HG02970 (cell line): Measurements from ENCODE around the gene AGAP5.

Source experiments
- ATAC-seq: cut with Tn5 transposase; IDR thresholded peaks from one replicate; pipeline ENCODE4 v1.9.1; 2021; ENCODE audit warnings: mild to moderate bottlenecking, moderate library complexity, moderate number of reproducible peaks; ENCODE audit not compliant: unreplicated experiment, low FRiP score

Gene AGAP5

DNA sequence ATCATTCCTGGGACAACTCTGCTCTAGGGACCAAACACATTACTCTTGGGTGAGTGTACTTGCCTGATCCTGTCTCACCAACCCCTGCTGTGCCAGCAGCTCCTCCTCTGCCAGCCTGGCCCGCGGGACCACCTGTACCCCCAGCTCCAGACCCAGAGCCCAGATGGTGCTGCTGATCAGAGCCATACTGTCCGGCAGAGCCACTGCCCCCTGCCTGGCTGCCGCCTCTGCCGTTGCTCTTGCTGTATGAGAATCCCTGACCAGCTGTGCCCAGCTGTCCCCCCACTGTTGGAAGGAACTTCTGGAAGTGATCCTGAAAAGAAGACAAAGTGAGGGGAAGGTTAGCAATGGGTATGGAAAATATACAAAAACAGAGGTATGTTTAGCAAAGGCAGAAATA lies 63.5 kb downstream of the AGAP5 start:
- no peak for ATAC-seq

DNA sequence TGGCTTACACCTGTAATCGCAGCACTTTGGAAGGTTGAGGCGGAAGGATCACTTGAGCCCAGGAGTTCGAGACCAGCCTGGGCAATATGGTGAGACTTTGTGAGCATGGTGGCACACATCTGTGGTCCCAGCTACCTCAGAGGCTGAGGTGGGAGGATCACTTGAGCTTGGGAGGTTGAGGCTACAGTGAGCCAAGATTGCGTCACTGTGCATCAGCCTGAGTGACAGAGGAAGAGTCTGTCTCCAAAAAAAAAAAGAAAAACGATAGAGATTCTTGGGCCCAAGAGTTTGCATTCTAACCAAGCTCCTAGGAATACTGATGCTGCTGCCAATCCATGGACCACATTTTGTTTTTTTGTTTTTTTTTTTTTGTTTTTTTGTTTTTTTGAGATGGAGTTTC lies 68.7 kb downstream of the AGAP5 start:
- ATAC-seq = no peak

DNA sequence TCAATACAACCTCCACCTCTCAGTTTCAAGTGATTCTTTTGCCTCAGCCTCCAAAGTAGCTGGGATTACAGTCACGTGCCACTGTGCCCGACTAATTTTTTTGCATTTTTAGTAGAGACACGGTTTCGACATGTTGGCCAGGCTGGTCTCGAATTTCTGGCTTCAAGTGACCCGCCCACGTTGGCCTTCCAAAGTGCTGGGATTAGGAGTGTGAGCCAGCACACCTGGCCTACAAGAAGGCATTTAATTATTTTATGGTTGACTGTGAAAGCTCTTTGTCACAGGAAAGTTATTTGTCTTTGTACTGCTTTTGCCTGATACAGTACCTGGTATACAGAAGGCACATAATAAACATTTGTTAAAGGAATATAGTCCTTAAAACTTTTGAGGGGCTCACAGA lies 69.5 kb downstream of the AGAP5 start:
- ATAC-seq = no peak

DNA sequence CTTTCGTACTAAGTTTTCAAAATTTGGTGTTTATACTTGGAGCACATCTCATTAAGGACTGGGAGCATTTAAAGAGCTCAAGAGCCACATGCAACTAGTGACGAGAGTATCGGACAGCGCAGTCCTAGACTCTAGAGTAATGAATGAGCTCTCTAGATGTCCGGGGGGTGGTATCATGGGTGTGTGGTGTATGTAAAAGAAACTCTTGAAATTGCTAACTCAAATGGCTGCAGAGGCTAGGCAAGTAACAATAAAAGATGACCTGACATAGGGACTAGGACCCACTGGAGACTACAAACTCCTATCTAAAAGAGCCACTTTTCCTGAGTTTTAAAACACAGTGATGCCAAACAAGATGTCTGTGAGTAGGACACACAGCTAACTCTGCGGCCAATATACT lies 70.6 kb downstream of the AGAP5 start:
- ATAC-seq = no peak

DNA sequence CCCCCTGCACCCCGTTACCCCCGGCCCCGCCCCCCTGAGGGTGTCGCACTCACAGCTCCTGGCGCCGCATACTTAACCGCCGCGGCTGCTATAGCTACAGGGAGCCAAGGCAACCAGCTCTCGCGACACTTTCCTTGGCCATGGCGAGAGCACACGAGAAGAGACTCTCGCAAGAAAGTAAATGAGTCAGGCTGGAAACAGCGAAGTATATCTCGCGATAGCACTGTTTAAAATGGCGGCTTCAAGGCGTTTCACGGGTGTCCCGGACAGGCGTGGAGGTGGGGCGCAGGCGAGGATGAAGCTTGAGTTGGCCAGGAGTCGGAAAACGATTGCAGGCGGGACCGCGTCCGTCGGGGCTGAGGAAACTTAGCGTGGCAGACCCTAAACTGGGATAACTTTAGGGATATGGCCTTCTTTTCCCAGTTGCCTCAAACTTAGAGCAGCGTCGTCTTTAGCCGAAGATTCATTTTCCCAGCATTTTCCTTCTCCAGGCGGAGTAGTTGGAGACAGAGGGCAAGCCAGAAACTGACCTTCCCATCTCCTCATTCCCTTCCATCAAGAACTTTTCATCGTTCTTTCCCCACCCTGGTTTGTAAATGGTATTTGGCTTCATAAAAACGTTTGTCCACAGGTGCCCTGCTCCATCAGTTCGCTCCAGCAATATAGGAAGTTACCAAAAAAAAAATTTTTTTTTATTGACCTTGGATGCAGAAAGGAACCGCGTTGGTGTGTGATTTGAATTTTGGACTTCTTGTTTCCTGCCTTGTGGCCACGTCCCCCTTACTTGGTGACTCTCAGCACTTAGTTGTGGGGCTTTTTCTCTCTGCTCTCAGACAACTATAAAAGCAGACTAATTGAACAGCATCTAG lies 71.8 kb downstream of the AGAP5 start:
- ATAC-seq = peak; percentile 87

DNA sequence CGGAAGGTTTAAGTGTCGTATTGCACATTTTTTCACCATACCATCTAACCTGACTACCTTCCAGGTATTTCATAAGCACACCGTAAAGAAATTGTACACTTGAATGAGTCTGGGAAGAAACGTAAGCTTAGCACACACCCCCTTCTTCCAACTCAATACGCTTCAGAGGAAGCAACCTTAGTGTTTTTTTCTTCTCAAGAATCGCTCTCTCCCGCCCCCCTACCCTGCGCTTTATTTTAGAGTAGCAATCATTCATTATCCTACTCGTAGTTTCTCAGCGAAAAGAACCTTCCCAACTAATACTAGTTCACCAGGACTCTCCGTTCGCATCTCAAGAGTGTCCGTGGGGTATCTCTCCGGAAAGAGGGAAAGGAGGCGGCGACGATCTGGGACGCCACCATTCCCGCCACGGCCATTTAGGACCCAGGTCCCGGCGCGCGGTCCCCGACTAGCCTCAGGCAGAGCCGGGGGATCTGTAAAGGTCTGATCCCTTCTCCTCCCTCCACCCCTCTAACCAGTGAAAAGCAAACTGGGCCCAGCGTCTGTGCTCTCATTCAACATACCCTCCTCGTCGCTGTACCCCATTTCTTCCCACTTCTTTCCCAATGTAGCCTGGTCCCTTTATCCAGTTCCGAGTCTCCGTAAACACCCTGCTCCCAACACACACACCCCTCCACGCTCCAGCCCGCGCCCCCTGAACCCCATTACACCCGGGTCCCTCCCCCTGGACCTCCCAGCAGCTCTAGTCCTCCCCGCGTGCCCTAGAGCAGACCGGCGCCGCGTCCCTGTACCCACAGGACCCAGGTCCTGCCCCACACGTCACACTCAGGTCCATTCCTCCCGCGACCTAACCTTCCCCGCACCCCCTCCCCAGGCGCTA lies 72.7 kb downstream of the AGAP5 start:
- ATAC-seq = peak; percentile 27
